Smooth muscle cell (in vitro differentiated cells): ENCODE measurements around the gene CRACDL. TPM values are rescaled to one million over a fixed set of nuclear protein-coding genes. Genes with fewer than 3 reads are reported as not detected.
A peak's percentile ranks its signal among the peaks of the same experiment; 100 is the strongest.

ENCODE experiments used
- DNase-seq: peaks from one replicate; lab custom pipeline; 2025; ENCODE audit not compliant: unreplicated experiment; lab: John Stamatoyannopoulos, UW
- H2AFZ ChIP-seq: fragments of 200-600 bp; sonication (generic); 2 replicates; pipeline ENCODE4 v1.6.0; 2016; ENCODE audit warnings: antibody characterized with exemption, low read depth, mild to moderate bottlenecking
- H3F3A ChIP-seq: fragments of 200-600 bp; sonication (generic); 2 replicates; pipeline ENCODE4 v1.6.0; 2017; ENCODE audit warnings: antibody characterized with exemption, low read depth
- H3K27ac ChIP-seq: fragments of 200-600 bp; sonication (generic); 2 replicates; pipeline ENCODE4 v1.5.1; 2016; ENCODE audit warnings: low read depth, mild to moderate bottlenecking
- H3K27me3 ChIP-seq: fragments of 200-600 bp; sonication (generic); 2 replicates; pipeline ENCODE4 v1.6.1; 2016; ENCODE audit warnings: low read depth, mild to moderate bottlenecking
- H3K36me3 ChIP-seq: fragments of 200-600 bp; sonication (generic); 2 replicates; pipeline ENCODE4 v1.5.1; 2016; ENCODE audit warnings: low read depth
- H3K4me1 ChIP-seq: fragments of 200-600 bp; sonication (generic); 2 replicates; pipeline ENCODE4 v1.5.1; 2016; ENCODE audit warnings: low read depth
- H3K4me2 ChIP-seq: fragments of 200-600 bp; sonication (generic); 2 replicates; pipeline ENCODE4 v1.6.0; 2016; ENCODE audit warnings: mild to moderate bottlenecking
- H3K4me3 ChIP-seq: fragments of 200-600 bp; sonication (generic); 2 replicates; pipeline ENCODE4 v1.5.1; 2016; ENCODE audit warnings: mild to moderate bottlenecking
- H3K79me2 ChIP-seq: fragments of 200-600 bp; sonication (generic); 2 replicates; pipeline ENCODE4 v1.6.0; 2016; ENCODE audit warnings: low read depth, mild to moderate bottlenecking
- H3K9ac ChIP-seq: fragments of 200-600 bp; sonication (generic); 2 replicates; pipeline ENCODE4 v1.6.0; 2016; ENCODE audit warnings: low read depth
- H3K9me3 ChIP-seq: fragments of 200-600 bp; sonication (generic); replicated peaks from 2 replicates; pipeline ENCODE4 v1.5.1; 2016; ENCODE audit warnings: low read depth
- H4K20me1 ChIP-seq: fragments of 200-600 bp; sonication (generic); 2 replicates; pipeline ENCODE4 v1.6.0; 2016; ENCODE audit warnings: low read depth
- WGBS: methylation state at CpG from one replicate; pipeline ENCODE4 v1.1.7; 2016; ENCODE audit warnings: low lambda C conversion rate; 5-methylcytosine and 5-hydroxymethylcytosine counted together
- polyA plus RNA-seq: library from polyadenylated mRNA; unstranded; fragments of >200 nt; fragmentation: Nextera tagmentation; extraction: Ambion mirVana; gene quantifications from 2 replicates; pipeline ENCODE4 v1.2.1, GENCODE V29; 2016
- total RNA-seq: library from RNA; depleted of rRNA; stranded (reverse); fragments of >200 nt; gene quantifications from 2 replicates; pipeline ENCODE4 v1.2.3, GENCODE V29; 2014
- TF ChIP-seq, protein P1 (sequence below): fragments of 200-600 bp; sonication (generic); IDR thresholded peaks from 2 replicates; pipeline ENCODE4 v1.5.1; 2017; ENCODE audit warnings: borderline replicate concordance, mild to moderate bottlenecking, antibody characterized with exemption; ENCODE audit not compliant: insufficient read depth, poor library complexity, severe bottlenecking

Gene CRACDL
- total and polyA plus RNA-seq, 2 experiments from 2014 or later = 0.72 to 2.2 TPM

DNA sequence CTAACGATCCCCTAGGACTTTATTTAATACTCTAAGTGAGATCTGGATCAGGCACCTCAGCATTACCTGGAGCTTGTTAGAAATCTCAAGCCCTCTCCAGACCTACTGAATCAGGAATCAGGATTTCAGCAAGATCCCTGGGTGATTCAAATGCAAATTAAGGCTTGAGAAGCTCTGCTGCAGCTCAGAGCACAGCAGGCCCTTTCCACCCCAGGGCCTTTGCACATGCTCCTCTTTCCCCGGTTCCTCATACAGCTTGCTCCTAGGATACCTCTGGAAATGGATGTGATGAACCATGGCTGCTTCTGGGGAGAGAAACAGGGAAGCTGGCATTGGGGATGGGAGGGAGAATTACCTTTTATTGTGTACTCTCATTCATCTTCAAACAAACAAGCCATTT lies 164.8 kb downstream of the CRACDL start:
- H3K9me3 ChIP-seq = no peaks in the 10 kb centered on the region
- no peak for DNase-seq
- H3K4me2 ChIP-seq = no peak overlapping the region
- no peak overlapping the region for H3K4me3 ChIP-seq
- H3K9ac ChIP-seq = no peak overlapping the region
- H3K4me1 ChIP-seq = no peaks in the 10 kb centered on the region
- no peaks in the 10 kb centered on the region for H3K79me2 ChIP-seq
- no peaks in the 10 kb centered on the region for H4K20me1 ChIP-seq
- no peaks in the 10 kb centered on the region for H3K36me3 ChIP-seq
- H2AFZ ChIP-seq = no peak overlapping the region
- TF ChIP-seq, protein P1, sequence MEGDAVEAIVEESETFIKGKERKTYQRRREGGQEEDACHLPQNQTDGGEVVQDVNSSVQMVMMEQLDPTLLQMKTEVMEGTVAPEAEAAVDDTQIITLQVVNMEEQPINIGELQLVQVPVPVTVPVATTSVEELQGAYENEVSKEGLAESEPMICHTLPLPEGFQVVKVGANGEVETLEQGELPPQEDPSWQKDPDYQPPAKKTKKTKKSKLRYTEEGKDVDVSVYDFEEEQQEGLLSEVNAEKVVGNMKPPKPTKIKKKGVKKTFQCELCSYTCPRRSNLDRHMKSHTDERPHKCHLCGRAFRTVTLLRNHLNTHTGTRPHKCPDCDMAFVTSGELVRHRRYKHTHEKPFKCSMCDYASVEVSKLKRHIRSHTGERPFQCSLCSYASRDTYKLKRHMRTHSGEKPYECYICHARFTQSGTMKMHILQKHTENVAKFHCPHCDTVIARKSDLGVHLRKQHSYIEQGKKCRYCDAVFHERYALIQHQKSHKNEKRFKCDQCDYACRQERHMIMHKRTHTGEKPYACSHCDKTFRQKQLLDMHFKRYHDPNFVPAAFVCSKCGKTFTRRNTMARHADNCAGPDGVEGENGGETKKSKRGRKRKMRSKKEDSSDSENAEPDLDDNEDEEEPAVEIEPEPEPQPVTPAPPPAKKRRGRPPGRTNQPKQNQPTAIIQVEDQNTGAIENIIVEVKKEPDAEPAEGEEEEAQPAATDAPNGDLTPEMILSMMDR = no peak
- H3K27me3 ChIP-seq = no peaks in the 10 kb centered on the region
- 87% methylated on average over 2 of the region's 2 CpGs for WGBS
- H3F3A ChIP-seq = no peaks in the 10 kb centered on the region
- H3K27ac ChIP-seq = no peak overlapping the region

DNA sequence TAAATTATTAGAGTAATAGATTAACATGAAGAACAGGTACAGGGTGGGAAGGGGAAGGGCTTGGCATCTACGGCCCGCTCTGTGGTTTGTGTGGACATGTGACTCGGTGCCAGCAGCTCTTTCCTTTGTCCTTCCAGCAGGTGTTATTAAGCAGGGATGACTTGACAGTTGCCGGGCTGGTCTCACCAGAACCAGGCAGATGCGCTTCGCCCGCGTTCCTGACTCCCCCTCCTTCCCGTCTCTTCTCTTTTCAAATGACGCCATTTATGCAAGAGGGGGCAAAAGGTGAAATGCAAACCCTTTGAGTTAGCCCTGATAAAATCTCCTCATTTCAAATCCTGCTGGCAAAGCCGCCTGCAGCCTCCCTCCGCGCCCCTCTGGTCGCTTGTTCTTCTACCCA lies 166.2 kb downstream of the CRACDL start:
- Histone ChIP-seq H3K27ac (no peak overlapping the region), H4K20me1 (no peaks in the 10 kb centered on the region), H3K9ac (no peak overlapping the region), H3K27me3 (no peaks in the 10 kb centered on the region), H3K36me3 (no peaks in the 10 kb centered on the region), H3K9me3 (no peaks in the 10 kb centered on the region), H3K4me1 (no peaks in the 10 kb centered on the region), H3F3A (no peaks in the 10 kb centered on the region), H3K4me2 (no peak overlapping the region), H3K4me3 (no peak overlapping the region), H2AFZ (no peak overlapping the region), H3K79me2 (no peaks in the 10 kb centered on the region)
- TF ChIP-seq, protein P1 = no peak
- 84% methylated on average over 14 of the region's 14 CpGs for WGBS
- no peak for DNase-seq

DNA sequence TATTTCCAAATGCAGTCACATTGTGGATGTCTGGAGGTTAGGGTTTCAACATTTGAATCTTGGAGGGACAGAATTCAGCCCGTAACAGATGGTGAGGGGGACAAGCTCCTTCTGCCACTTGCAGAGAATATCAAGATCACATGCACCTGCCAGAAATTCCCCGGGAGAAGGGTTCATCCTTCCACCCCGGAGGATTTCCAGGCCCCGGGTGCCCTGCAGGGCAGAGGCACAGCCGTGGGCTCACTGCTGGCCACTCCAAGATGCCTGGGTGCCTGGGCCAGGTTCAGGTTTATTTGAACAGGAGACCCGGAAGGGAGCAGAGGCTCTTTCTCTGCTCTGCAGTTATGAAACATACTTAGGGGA lies 166.9 kb downstream of the CRACDL start:
- Histone ChIP-seq H3K4me2 (no peak overlapping the region), H3K4me1 (no peaks in the 10 kb centered on the region), H3K4me3 (no peak overlapping the region), H3F3A (no peaks in the 10 kb centered on the region), H3K79me2 (no peaks in the 10 kb centered on the region), H3K27ac (peak overlapping the region; percentile 51), H3K36me3 (no peaks in the 10 kb centered on the region), H2AFZ (no peak overlapping the region), H4K20me1 (no peaks in the 10 kb centered on the region), H3K9me3 (no peaks in the 10 kb centered on the region), H3K27me3 (no peaks in the 10 kb centered on the region), H3K9ac (no peak overlapping the region)
- DNase-seq = no peak
- TF ChIP-seq, protein P1 = no peak
- WGBS = 96% methylated on average over 6 of the region's 6 CpGs

DNA sequence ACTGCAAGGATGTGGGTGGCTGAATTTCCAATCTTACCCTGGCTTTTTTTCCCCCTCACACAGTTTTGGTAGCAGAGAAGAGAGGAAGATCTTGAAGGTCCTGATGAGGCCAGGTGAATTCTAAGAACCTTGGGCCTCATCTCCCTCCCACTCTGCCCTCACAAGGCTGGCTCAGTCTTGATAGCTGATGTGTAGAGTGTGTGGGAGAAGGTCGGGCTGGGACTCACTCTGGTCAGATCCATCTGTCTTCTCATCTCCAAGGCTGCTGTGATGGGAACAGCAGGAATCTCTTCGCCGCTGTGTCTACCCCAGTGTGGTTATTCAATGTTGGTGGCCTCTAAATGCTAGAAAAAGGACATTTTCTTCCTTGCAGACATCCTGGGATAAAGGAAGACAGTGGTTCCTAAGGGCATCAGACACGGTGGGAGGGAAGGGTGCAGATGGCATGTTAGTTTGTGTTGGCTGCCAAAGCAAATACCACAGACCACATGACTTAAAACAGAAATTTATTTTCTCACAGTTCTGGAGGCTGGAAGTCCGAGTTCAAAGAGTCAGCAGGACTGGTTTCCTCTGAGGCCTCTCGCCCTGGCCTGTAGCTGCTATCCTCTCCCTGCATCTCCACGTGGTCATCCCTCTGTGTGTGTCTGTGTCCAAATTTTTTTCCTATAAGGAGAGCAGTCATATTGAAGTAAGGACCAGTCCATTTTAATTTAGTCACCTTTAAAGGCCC lies 167.5 kb downstream of the CRACDL start:
- WGBS = 60% methylated on average over 7 of the region's 7 CpGs
- Histone ChIP-seq H3K79me2 (no peaks in the 10 kb centered on the region), H3K36me3 (no peaks in the 10 kb centered on the region), H3K27ac (peak overlapping the region; percentile 51), H3K4me3 (no peak overlapping the region), H3F3A (no peaks in the 10 kb centered on the region), H3K9ac (no peak overlapping the region), H2AFZ (no peak overlapping the region), H3K9me3 (no peaks in the 10 kb centered on the region), H3K27me3 (no peaks in the 10 kb centered on the region), H3K4me2 (peak overlapping the region; percentile 41), H3K4me1 (no peaks in the 10 kb centered on the region), H4K20me1 (no peaks in the 10 kb centered on the region)
- DNase-seq = no peak
- TF ChIP-seq, protein P1 = no peak
